Stimulated activated CD4-positive, alpha-beta T cell treated with anti-CD3 and anti-CD28 coated beads, Interleukin-1b, Interleukin-23, amount 100 ng/mL, for 48 hours (primary cell): ENCODE data around the gene PPP2R2B.

Experiments used
- DNase-seq: peaks from one replicate; pipeline ENCODE4 v3.0.0-alpha.2; 2020

The PPP2R2B gene

DNA sequence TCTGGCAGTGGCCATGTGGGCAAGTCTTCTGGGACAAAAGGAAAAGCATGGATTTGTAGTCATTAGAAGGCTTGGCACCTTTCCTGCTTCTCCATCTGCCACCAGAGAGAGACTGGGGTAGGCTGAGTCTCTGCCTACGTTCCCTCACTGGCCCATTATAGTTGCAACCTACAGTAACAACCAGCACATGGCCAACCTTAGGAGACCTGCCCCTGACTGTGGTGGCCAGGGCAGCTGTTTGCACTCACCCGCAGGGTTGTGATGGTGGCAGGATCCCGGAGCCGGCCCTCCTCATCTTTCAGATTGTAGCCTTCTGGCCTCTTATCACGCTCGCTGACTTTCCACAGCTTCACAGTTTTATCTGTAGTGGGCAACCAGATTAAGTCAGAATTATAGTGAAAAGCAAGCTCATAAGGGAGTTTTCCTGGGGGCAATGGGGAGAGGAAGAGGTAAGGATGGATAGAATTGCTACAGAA, 187.6 kb downstream of the PPP2R2B start:
- no peak for DNase-seq

DNA sequence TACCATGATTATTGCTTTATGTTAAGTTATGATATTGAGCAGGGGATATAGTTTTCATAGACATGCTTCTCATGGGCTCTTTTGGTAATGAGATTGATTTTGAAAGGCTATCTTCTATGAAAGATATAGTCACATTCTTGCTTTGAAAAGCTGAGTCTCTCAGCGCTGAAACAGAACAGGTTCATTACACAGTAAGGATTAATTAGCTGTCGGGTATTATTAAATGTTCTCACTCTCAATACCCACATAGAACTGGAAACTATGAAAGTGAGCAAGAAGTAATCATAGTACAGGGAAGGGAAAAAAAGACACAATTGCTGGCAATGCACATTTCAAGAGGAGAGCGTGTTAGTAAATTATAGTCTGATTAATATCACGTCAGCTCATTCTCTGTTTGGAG, 190.9 kb downstream of the PPP2R2B start:
- DNase-seq, result no peak

DNA sequence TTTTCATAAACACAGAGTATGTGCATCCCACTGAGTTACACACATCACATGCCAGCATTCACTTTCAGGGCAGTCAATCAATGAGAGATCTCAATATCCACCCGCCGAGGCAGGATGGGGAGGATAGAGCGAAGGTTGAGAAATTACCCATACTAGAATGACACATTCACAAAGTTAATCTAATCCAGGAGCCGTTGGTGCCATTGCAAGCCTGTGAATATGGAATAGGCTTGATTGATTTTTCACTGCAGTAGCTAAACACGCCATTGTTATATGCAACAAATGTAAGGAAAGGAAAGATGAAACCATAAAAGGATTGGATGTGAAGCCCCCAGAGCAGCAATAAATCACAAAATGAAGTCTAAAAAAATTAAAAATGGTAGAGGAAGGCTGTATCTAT, 194.7 kb downstream of the PPP2R2B start:
- DNase-seq, result no peak

DNA sequence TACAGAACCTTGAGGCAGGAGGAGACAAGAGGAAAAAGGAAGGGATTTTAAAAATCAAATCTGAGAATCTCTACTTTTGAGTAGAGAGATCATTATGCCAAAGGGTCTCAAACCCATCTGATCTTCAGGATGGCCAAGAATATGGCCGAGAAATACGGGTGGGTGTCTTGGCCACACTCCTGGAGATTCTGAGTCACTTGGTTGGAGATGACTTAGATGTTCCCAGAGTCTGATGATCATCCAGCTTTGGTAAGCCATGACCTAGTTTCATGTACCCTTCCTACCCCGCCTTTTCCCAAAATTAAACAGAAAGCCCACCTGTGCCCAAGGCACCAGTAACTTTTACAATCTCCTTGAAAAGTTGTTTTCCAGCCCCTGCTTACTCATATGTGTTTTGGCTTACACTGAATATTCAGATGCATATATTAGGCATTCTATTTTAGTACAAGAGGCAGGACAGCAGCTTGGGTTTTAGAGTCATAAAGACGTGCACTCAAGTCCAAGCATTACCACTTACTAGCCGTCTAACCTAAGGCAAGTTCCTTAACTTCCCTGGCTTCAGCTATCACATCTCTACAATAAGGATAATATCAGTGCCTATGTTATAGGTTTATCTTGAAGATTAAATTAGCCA, 195.5 kb downstream of the PPP2R2B start:
- DNase-seq, result no peak

DNA sequence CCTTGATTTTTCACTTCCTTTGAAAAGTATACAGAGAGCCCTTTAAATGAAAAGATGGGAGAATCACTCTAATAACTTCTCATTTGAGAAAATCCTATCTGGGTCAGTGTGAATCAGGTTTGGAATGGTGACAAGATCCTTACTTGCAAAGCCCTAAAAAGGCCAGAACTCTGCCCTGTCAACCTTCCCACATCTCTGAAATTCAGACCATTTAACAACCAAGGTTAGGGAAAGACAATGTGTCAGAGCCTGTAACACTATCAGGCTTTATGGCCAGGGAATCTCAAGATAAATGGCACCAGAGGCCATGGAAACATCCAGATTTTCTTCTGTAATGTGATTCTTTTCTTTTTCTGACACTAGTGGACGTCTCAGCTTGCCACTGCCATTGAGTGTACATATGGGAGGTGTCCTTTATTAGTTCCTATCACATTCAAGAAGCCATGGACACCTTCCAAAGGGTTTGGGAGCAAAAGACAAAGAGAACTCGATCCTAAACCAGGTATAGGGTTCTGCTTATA, 196.9 kb downstream of the PPP2R2B start:
- DNase-seq, result no peak

DNA sequence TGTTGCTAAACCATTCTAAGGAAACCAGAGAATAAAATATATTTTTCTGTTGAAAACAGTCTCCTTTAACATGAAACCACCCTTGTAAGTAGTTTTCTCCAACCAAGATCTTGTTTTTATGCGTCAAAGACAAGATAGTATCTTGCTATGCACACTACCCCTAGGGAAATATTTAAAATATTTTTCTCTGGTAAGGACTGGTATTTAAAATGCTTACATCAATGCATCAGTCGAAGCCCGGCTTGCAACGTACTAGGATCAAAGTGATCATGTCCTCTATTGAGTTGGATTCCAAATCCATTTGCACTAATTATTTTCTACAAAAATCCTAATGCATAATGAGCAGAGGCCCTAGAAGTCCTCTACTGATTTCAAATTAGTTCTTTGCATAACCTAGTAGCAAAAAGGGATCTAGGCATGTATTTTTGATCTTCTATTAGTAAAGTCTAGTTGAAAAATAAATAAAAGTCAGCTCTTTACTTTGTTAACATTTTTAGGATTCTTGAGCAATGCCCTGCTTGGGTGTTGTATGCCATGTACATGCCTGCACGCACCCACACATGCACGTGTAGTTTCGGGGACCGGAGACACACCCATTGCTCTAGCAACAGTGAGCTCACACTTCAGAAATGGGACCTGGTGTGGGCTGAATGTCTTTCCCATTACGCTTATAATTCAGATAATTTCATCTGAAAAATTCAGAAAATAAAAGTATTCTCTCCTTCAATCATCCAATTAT, 197.5 kb downstream of the PPP2R2B start:
- no peak for DNase-seq

DNA sequence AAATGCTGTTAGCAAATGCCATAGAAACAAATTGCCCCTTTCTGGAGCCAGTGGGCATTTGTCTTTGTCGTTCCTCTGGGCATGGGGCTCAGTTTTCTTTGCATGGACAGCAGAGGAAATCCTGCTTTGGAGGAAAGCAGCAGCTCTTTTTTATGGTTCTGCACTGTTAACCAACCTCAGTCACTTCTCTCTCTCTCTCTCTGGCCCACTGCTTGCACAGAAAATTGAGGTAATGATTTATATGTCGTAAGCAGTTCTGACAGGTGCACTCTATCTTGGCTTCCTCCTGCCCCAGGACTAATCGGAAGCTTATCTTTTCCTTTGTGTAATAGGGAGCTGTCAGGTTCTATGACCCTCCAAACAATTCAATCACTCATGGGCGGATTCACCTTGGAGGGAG, 202.9 kb downstream of the PPP2R2B start:
- no peak for DNase-seq

DNA sequence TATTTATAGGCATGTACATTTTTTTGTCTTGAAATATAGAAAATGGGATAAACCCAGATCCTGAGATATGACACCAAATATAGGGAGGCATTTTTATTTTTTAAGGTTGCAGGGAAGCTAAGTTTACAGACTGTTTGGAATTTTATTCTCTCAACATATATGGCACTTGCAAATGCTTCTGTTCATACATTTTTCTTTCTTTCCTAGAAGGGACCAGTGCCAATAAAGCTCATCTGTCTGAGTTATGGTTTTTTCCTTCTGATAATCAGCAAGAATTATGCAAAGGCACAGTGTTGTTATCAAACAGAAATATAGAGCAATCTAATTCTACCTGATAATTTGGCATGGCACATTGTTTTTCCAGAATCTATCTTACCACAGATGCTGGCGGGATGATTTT, 205.7 kb downstream of the PPP2R2B start:
- no peak for DNase-seq

DNA sequence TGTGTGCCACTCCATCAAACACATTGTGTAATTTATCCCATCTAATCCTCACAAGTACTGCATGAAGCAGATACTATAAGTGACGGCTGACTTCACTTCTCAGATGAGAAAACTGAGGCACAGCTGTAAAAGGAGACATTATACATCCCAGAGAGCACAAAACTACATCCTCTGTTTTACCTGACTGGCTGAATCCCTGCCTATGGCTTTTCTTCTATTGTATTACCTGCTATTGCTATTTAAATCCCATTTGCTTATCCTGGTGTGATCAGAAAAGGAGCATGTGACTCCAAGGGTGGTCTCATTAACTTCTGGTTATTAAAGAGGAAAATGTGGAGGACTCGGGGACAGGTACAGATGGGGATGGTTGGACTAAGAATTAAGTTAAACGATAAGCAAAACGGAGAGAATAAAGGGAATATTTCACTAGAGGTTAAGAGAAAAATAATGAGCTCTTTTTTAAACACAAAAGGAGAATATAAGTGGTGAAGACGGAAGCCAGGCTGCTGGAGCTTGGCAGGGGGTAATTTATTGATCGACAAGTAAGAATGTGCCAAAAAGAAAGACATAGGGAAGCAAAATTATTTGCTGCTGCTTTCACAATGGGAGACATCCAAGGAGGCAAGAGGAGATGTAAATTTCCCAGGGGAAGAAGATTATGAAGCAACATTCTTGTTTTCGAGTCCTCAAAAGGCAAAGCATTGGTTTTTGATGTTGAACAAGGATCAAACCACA, 206.8 kb downstream of the PPP2R2B start:
- no peak for DNase-seq

DNA sequence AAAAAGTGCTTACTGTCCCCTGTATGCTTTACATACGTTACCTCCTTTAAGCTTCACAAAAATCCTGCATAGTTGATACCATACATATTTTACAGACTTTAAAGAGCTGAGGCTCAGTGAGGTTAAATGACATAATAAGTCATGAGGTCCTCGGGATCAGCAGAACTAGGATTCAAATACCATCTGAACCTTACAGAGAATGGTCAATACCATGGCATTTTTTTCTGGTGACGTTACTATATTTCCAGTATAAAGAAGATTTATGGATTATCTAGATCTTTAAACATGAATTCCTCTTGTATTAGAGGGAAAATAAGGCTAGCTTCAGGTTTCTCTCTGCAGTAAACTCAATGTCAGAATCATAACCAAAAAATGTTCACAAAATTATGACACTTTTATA, 208.9 kb downstream of the PPP2R2B start:
- no peak for DNase-seq

DNA sequence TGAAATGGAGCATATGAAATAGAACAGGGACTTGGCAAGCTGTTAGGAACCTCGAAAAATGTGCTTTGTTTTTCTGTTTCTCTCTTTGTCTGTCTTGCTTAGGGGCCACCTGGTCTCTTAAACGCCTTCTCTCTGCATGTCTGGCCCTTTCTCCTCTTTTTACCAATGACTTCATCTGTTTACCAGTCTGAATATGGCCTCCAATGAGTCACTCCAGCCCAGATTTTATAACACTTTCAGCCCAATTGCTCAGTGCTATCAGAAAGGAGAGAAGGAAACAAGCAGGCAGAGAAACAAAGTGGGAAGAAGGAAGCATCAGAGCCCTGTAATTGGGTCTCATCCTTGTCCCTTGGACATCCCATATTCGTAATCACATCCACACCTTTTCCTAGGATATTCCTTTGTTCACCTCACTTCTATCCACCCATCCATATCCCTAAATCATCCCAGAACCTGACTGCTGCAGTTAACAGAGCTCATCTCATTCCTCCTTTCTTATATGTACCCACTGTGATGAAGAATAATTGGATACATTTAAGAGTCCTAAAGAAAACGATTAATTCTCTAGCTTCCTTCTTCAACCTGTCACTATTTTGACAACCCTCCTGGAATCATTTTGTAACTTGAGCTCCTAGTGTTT, 210.8 kb downstream of the PPP2R2B start:
- DNase-seq, result no peak

DNA sequence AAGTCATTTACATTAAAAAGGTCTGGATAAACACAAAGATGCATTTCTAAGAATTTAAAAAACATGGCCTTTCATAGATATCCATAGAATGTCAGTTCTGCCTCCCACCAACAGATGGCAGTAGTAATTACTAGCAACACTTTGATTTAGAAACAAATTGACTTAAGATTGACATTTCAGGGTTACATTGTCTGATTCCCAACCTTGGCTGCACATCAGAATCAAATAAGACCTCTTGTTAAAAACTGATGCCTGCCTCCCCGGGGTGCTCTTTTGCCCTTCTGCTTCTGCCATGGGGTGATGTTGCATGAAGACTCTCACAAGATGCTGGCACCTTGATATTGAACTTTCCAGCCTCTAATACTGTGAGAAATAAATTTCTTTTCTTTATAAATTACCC, 216.3 kb downstream of the PPP2R2B start:
- no peak for DNase-seq

DNA sequence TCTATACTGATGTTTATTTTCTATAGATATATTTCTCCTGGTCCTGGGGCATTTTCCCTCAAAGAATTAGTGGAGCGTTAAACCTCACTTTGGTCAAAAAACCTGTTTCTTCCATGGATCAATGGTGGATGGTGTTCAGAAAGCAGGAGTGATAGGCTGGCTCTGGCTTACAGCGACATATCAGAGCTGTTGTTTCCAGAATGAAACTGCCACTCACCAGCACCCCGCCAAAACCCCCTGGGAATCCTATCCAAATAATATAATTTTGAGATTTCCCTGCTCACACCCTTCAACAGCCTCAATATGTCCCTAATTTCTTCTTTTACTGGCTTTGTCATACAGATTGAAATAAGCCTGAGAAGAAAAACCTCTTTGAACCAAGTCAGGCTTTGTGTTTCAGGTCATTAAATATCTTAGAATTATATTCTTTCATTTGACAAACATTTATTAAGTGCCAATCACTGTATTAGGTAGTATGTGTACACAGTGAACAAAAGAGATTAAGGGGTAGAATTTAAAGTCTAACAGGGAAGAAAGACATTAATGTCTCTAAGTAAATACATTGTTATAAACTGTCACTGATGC, 218.1 kb downstream of the PPP2R2B start:
- no peak for DNase-seq

DNA sequence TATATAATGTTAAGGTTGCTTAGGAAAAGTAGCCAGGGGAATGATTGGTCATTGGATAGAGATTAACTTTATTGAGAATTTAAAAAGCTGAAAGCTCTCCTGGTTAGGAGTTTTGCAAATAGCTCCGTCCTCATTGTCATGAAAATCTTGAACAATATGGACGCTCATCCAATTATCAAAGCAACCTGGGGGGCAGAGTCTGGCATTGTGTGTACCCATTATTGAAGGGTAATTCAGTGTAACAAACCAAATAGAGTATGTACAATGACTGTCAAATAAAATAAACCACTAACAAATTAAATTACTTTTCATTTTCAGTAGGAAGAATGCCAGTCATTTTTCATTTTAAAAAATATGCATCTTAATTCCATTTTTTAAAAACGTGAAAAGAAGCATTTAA, 218.6 kb downstream of the PPP2R2B start:
- no peak for DNase-seq

DNA sequence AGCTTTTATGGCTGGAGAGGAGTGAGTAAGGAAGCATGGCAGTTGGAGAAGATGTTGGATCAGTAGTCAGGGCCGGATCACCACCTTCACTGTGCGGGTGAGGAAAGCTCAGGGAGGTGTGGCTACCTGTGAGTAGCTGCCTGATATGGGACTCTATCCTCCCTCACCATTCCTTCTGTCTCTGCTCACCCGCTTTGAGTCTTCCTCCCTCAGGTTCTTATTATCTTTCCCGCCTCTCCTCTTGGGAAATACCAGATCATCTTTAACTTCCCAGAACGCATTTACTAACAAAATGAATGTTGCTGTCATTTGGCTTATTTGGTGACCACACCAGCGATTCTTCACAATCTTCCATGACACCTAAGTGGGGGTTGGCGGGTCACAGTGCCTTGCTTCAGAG, 221.9 kb downstream of the PPP2R2B start:
- DNase-seq, result no peak

DNA sequence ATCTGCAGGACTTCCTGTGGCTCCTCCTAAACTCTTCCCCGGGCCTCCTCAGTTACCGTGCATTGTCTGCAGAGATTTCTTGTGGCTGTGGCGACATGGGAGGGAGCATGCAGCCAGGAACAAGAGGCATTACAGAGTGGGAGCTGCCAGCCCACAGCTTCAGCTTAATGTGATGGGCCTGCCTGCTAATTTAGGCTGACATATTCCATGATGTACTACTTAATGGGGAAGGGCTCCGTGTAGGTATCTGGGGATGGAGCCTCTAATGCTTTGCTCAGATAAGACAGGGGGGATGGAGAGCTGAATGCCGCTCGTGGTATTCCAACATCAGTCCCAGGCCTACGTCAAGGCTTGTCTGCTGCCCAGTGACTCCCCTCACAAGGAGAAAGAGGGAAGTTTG, 225.0 kb downstream of the PPP2R2B start:
- DNase-seq, result no peak

DNA sequence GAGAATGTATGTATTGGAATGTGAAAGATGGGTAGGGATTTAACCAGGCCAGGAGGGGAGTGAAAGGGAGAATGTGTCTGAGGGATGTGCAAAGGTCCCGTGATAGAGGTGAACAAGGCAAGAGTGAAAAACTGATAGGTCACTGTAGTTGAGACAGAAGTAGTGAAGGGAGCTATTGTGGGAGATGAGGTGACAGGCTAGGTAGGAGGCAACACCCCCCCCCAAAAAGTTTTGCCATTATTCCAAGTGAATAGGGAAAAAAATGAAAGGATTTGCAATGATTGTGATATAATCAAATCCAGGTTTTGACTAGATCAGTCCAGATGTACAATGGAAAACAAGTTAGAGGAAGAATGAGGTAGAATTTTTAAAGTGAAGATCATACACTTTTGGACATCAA, 226.0 kb downstream of the PPP2R2B start:
- DNase-seq, result no peak

DNA sequence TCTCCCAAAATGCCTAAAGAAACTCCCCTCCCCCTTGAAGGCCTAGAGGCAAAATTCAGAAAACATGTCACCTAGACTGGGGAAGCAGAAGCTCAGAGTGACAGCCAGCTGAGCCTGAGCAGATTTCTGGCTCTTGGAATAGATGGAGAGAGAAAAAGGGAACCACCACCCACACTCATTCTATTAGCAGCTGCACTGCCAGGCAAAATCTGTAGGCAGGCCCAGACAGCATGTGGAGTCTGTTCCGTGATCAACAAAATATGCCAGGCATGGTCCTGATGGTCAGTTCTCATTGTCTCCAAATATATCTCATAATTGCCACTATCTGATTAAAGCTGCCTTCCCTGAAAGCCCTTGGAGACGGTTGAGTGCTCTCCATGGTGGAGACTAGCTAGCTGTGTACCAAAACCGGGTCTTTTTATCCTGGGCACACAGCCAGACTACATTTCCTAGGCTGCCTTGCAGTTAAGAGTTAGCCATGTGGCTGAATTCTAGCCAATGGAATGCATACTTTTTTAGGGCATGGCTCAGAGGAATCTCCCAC, 230.8 kb downstream of the PPP2R2B start:
- DNase-seq, result no peak

DNA sequence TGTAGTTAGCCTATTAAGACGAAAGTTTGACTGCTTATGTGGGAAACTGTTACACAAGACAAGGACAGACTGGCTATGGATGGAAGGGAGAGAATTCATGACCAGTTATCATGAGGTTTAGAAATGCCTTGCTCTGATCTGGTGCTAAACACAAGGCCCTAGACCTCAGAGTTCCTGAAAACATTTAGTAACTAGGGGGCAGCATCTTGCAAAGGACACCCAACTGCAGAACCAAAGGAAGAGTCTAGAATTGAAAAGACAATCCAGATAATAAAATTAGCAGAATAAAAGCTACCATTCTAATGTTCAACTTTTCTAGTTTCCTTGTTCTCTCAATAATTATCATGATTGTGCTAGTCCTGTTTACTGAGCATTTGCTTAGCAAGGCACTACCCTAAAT, 232.1 kb downstream of the PPP2R2B start:
- DNase-seq, result no peak

DNA sequence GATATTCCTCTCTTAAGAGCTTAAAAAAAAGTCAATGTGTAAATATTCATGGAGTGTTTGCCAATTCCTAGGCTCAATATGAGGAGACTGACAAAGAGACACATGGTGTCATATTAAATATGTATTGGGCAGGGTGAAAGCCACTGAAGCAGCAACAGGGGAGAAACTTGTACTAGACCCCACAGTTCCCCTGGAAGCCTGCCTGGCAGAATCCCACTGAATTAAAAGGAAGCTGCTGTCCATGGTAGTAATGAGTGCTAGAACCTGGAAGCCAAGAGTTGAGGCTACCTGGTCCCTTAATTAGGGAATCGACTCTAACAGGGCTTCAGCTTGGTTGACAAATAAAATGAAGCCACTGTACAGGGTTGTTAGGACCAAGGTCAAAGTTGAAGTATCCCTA, 233.2 kb downstream of the PPP2R2B start:
- DNase-seq, result no peak

DNA sequence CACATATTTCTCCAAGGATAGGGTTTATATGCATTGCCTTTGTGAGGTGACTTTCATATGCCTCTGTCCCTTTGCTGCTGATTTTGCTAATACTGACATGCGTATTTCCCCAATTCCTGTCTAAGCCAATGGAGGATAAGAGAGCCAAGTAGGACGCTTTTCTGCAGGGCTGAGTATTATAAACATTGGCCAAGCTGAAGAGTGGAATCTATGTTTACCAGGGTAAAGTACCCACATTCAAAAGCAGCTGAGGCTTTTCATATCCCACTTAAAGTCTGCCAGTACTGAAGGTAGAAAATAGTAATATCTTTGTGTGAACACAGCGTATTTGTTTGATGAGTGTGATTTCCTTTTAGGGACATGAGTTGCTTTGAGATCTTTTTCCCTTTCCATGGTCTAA, 233.7 kb downstream of the PPP2R2B start:
- no peak for DNase-seq

DNA sequence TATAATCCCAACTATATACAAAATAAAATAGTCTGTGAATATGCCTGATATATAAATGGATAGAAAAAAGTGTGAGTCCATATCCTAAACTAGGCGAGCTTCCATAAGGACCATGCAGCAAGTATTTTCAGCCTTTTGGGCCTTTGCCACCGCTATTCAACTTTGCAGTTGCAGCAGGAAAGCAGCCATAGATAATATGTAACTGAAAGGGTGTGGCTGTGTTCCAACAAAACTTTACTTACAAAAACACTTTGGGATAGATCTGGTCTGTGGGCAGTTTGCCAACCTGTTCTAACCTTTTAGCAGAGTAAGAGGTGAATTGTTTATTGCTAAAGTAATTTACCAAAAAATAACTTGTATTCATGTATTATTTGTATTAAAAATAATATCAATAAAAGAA, 234.8 kb downstream of the PPP2R2B start:
- DNase-seq, result no peak

DNA sequence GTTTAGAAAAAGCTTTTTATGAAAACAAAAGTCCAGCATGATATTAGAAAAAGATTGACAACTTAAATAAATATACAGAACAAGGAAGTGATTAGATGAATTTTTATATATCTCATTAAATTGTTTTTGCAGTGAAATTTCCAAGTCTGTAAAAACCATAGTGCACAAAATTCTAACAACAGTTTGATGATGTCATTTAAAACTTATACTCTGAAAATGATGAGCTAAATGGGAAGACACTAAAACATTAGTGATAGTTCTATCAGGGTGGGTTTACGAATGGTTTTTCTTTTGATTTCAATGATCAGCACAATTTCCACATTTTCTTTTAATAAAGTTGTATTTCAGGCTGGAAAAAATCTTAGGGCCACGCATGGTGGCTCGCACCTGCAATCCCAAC, 236.1 kb downstream of the PPP2R2B start:
- DNase-seq, result no peak
